Measurements from ENCODE around the gene TUT7. TPM values are rescaled to one million over a fixed set of nuclear protein-coding genes. Genes with fewer than 3 reads are reported as not detected.

TUT7 gene
- total RNA-seq, 3 donors from 2014 or later = 30.7 to 49.1 (median 36.8) TPM

GRCh38 chr9:86282979-86283535 lies 71.2 kb downstream of the TUT7 start:
- peak overlapping the region; percentile 46 for H3K4me3 ChIP-seq
- H3K9me3 ChIP-seq = no peaks in the 10 kb centered on the region
- no peak for TF ChIP-seq CTCF (IDR thresholded peaks at IDR 0.05)
- peaks cover 16% of the 10 kb centered on the region for H3K4me1 ChIP-seq (ENCODE audit: low read depth)
- ATAC-seq (peak; percentile 49), DNase-seq (peak in 1 of 3 donors; percentile 14)
- H3K36me3 ChIP-seq (ENCODE audit: low read depth) = no peaks in the 10 kb centered on the region
- intact Hi-C loops (cut with DNase I, micrococcal nuclease) = loop anchor here in 1 of 2 donors (5.0 kb wide), 1 partner anchor 81 kb away; no protein-coding TSS in a partner anchor

GRCh38 chr9:86282077-86282978 lies 71.9 kb downstream of the TUT7 start, which contains the start of gene ISCA1:
Gene ISCA1, minus strand, starts transcription at chr9:86282538. Its CDS starts 80 bp downstream, at chr9:86282458.
- no peaks in the 10 kb centered on the region for H3K36me3 ChIP-seq (ENCODE audit: low read depth)
- no peak for TF ChIP-seq CTCF (IDR thresholded peaks at IDR 0.05)
- DNase-seq (peak; percentile 98 to 99 (median 99)), ATAC-seq (peak; percentile 97)
- H3K9me3 ChIP-seq = no peaks in the 10 kb centered on the region
- H3K4me1 ChIP-seq (ENCODE audit: low read depth) = peaks cover 16% of the 10 kb centered on the region
- intact Hi-C loops (cut with DNase I, micrococcal nuclease) = loop anchor here in 1 of 2 donors (5.0 kb wide), 1 partner anchor 80 kb away; no protein-coding TSS in a partner anchor
- peak within 1 kb of the TSS; percentile 46 for H3K4me3 ChIP-seq

- Histone ChIP-seq H3K4me1 (ENCODE audit: low read depth) (peaks cover 16% of the 10 kb centered on the region), H3K36me3 (ENCODE audit: low read depth) (no peaks in the 10 kb centered on the region), H3K9me3 (no peaks in the 10 kb centered on the region), H3K4me3 (peak overlapping the region; percentile 46)
- peak in 1 of 3 donors; percentile 48 for DNase-seq
- no peak for TF ChIP-seq CTCF (IDR thresholded peaks at IDR 0.05)
- peak; percentile 41 for ATAC-seq
- intact Hi-C loops (cut with DNase I, micrococcal nuclease) = loop anchor here in 1 of 2 donors (5.0 kb wide), 1 partner anchor 79 kb away; no protein-coding TSS in a partner anchor
Measured at GRCh38 chr9:86281593-86282076, 72.6 kb downstream of the TUT7 start.

GRCh38 chr9:86280580-86280979 lies 73.6 kb downstream of the TUT7 start:
- no peak for TF ChIP-seq CTCF (IDR thresholded peaks at IDR 0.05)
- Histone ChIP-seq H3K36me3 (ENCODE audit: low read depth) (no peaks in the 10 kb centered on the region), H3K4me3 (no peak overlapping the region), H3K4me1 (ENCODE audit: low read depth) (peaks cover 16% of the 10 kb centered on the region), H3K9me3 (no peaks in the 10 kb centered on the region)
- intact Hi-C loops (cut with DNase I, micrococcal nuclease) = loop anchor here in 1 of 2 donors (5.0 kb wide), 1 partner anchor 78 kb away; no protein-coding TSS in a partner anchor
- ATAC-seq = no peak
- DNase-seq = peak in 1 of 3 donors; percentile 54

GRCh38 chr9:86279839-86280238 lies 74.4 kb downstream of the TUT7 start:
- no peak for ATAC-seq
- TF ChIP-seq CTCF (IDR thresholded peaks at IDR 0.05) = no peak
- no peak overlapping the region for H3K4me3 ChIP-seq
- H3K9me3 ChIP-seq = no peaks in the 10 kb centered on the region
- intact Hi-C loops (cut with DNase I, micrococcal nuclease) = loop anchor here in 1 of 2 donors (5.0 kb wide), 1 partner anchor 78 kb away; no protein-coding TSS in a partner anchor
- DNase-seq = no peak
- no peaks in the 10 kb centered on the region for H3K36me3 ChIP-seq (ENCODE audit: low read depth)
- H3K4me1 ChIP-seq (ENCODE audit: low read depth) = peaks cover 16% of the 10 kb centered on the region
